ENCODE results near the gene FASLG.

GRCh38 chr1:172616195-172616594 lies 42.7 kb upstream of the FASLG start:
- TF ChIP-seq RAD21 (IDR thresholded peaks at IDR 0.05; ENCODE audit: insufficient read depth, low read depth, low read length) (no peak), POLR2A (IDR thresholded peaks at IDR 0.05; ENCODE audit: low read depth, low read length) (no peak), PAX8 (IDR thresholded peaks at IDR 0.05) (no peak)

Data from GM12878 (cell line).